GM18907 (cell line): ENCODE data around the gene SYDE2.
"Not testable (repeated sequence)": the region's sequence is repeated elsewhere in the genome, so short reads cannot be mapped to it uniquely, and the experiment has no call there.

Source experiments
- ATAC-seq: cut with Tn5 transposase; IDR thresholded peaks from one replicate; pipeline ENCODE4 v1.9.1; 2021; ENCODE audit warnings: mild to moderate bottlenecking, moderate library complexity; ENCODE audit not compliant: unreplicated experiment

SYDE2 gene, protein sequence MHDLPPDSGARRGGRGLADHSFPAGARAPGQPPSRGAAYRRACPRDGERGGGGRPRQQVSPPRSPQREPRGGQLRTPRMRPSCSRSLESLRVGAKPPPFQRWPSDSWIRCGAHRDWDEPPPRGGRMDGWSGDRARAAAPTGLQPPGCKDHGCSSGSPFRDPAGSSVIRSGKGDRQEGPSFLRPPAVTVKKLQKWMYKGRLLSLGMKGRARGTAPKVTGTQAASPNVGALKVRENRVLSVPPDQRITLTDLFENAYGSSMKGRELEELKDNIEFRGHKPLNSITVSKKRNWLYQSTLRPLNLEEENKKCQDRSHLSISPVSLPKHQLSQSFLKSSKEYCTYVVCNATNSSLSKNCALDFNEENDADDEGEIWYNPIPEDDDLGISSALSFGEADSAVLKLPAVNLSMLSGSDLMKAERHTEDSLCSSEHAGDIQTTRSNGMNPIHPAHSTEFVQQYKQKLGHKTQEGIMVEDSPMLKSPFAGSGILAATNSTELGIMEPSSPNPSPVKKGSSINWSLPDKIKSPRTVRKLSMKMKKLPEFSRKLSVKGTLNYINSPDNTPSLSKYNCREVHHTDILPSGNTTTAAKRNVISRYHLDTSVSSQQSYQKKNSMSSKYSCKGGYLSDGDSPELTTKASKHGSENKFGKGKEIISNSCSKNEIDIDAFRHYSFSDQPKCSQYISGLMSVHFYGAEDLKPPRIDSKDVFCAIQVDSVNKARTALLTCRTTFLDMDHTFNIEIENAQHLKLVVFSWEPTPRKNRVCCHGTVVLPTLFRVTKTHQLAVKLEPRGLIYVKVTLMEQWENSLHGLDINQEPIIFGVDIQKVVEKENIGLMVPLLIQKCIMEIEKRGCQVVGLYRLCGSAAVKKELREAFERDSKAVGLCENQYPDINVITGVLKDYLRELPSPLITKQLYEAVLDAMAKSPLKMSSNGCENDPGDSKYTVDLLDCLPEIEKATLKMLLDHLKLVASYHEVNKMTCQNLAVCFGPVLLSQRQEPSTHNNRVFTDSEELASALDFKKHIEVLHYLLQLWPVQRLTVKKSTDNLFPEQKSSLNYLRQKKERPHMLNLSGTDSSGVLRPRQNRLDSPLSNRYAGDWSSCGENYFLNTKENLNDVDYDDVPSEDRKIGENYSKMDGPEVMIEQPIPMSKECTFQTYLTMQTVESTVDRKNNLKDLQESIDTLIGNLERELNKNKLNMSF

DNA sequence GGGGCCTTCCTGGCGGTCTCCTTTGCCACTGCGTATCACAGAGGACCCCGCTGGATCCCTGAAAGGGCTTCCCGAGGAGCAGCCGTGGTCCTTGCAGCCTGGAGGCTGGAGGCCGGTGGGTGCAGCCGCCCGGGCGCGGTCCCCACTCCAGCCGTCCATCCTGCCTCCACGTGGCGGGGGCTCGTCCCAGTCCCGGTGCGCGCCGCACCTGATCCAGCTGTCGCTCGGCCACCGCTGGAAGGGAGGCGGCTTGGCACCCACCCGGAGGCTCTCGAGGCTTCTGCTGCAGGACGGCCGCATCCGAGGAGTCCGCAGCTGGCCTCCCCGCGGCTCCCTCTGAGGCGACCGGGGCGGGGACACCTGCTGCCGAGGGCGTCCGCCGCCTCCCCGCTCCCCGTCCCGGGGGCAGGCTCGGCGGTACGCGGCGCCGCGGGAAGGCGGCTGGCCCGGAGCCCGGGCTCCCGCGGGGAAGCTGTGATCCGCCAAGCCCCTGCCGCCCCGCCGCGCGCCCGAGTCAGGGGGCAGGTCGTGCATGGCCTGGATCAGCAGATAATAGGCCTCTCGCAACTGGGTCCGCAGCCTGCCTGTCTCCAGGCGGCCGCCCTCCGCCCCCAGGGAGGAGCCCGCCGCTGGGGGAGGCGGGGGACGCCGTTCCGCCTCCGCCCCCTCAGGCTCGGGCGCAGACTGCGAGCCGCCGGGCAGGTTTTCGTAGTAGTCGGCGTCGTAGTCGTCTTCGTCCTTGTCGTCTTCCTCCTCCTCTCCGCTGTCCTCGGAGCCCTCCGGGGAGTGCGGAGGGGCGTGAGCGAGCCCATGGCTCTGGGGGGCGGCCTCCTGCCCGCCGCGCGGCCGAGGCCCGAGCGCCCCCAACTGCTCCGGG lies at the start of gene SYDE2:
TSS of gene SYDE2 (minus strand) at position 554 of the 877 bp plus-strand sequence. CDS start at position 534, 20 bp downstream.
- peak; percentile 82 for ATAC-seq

DNA sequence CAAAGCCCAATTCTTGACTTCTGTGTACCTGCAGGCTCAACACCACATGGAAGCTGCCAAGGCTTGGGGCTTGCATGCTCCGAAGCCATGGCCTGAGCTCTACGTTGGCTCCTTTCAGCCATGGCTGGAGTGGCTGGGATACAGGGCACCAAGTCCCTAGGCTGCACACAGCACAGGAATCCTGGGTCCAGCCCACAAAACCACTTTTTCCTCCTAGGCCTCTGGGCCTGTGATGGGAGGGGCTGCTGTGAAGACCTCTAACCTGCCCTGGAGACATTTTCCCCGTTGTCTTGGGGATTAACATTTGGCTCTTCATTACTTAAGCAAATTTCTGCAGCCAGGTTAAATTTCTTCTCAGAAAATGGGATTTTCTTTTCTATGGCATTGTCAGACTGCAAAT lies 48.2 kb upstream of the SYDE2 start:
- not testable (repeated sequence) for ATAC-seq

DNA sequence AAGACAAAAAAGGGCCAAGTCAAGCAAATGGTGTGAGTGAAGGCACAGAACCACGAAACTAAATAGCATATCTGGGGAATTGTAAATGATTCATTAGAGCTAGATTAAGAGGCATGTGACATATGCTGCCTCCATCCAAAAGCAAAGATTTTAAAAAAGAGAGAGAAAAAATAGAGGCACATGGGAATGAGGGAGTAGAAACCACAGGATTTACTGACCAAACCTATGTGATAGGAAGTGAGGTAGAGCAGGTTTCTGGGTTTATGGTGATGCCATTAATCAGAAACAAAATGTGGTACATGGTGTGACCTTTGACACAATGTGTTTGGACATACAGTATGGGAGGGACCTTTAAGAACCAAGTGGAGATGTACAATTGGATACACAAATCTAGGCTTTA lies 45.1 kb upstream of the SYDE2 start:
- no peak for ATAC-seq

DNA sequence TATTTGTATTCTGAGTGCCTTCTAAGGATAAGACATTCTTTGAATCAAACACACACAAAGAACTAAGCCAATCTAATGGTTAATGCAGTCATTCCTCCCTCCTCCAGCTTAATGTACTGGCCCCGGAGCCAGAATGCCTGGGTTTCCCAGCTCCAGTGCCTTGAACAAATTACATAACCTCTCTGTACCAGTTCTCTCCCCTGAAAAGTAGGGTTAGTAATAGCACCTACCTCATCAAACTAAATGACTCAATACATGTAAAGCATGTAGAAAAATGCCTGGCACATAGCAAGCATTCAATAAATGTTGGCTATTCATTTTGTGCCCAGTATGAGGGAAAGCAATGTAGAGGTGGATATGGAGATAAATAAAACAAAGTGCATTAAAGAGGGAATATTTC lies 44.6 kb upstream of the SYDE2 start:
- ATAC-seq, result no peak

DNA sequence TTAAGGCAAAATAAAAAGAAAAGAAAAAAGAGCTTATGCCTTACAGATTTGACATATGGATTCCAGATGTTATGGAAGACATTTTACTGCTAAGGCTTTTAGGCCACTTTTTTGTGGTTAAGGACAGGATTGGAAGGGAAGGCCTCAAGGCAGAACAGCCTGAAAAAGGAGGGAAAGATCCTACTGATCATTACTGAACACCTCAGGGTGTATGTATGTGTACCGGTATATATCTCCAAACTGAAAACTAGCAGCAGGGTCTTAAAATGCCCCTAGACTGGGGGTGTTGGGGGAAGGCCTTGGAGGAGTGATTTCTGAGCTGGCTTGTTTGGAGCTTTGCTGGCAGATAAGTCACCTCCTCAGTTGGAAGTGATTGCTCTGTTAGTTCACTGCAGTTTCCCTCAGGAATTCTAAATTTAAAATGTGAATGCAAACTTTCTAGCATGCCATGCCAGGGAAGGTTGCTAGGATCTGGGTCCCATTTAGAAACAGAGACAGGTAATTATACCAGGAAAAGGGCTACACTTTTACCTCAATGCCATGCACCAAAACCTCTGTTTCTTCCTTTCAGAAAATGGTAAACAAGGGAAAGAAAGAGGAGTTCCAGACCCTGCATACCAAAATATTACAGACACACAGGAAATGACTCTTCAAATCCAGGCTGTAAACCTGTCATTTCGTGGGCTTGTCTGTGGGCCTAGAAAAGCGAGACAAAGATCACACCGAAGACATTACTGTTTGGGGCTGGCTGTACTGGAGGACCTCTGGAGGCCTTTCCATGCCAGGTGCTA lies 43.6 kb upstream of the SYDE2 start:
- ATAC-seq, result no peak

DNA sequence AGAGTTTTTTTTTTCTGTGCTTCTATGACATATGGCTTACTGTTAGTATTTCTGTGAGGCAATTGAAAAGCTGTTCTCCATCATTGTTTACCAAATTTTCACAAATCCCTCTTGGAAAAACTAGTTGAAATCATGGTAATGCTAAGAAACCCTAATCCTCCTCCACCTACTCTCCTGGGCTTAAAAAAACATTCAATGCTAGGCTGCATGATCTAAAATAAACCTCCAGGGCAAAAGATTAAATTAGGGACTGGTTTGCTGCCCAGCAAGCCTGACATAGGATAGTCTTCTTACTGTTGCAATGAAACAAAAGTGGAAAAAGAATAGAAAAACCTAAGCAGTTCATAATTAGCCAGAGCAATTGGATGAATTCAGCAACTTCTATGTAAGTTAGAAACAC lies 42.6 kb upstream of the SYDE2 start:
- no peak for ATAC-seq

DNA sequence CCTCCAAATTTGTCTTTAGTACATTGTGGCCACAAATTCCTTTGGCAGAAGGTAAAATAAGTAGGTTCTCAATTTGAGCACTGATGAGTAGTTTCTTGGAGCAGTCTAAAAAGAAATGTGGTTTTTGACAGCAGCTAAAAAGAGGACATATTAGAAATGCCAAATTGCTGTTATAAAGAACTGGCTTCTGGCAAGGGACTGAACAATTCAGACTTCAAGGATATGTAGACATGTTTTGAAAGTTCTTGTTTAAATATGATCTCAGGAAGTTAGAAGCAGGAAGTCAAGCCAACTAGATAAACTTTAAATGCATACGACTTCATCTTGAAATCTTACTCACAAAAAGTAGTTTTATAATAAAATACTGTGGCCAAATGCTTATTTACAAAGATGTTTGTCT lies 39.8 kb upstream of the SYDE2 start:
- ATAC-seq, result no peak

DNA sequence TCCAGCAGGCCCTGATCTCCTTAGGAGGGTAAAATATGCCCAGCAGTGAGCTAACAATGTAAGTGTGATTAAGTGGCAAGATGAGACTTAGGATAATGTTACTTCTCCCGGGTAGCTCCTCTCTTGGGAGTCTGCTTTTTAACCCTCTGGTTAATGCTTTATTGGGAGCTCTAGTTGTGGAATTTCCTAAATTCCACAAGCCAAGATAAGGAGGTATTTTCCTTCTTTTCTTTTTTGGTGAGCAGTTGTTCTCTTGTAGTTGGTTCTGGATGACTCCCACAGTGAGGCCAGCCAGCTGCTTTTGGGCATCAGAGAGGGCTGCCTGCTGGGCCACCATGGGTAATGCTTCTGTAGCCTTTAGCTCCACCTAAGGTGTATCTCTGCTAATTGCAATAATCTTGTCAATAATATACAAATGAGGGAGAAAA lies 39.4 kb upstream of the SYDE2 start:
- ATAC-seq, result peak; percentile 71

DNA sequence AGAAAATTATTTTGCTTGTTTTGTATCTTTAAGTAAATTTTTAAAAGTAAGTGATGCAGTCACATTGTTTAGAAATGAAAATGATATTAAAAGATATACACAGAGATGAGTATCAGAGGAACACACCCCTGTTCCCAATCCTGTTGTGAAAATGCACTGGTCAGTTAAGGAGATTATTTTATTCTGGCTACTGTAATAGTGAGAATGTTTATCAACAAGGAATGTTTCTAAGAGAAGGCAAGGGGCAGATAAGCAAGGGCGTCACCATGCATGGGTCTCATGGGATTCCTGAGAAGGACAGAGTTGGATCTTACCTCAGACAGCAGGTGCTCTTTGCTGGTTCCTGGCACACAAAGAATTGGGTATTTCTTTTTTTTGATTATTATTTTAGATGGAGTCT lies 36.8 kb upstream of the SYDE2 start:
- ATAC-seq, result no peak

DNA sequence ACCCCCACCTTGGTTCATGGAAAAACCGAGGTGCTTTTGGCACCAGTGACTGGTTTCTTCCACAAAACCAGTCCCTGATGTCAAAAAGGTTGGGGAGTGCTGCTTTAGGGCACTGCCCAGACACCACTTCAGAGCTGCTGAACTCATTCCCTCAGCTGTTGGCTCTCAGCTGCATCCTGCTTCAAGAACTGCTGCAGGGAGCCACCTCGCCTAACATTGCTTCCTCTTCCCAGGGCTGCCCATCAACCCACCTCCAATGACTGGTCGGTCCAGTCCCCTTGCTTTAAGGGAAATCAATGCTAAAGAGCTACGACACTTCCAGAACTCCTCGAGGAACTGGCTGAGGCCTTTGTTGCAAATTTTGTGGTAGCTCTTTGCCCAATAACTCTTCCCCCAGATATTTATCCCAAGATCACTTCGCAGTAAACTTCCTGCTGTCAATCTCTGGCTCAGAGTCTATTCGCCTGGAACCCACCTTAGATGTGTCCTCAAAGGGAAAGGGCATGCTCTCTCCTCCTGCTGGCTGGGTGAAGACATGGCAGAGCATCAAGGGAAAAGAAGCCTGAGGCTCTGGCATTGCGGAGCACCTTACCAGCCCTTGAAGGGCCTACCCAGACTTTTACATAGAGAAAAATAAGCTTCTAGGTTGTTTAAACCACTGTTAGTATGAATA lies 29.6 kb upstream of the SYDE2 start:
- no peak for ATAC-seq

DNA sequence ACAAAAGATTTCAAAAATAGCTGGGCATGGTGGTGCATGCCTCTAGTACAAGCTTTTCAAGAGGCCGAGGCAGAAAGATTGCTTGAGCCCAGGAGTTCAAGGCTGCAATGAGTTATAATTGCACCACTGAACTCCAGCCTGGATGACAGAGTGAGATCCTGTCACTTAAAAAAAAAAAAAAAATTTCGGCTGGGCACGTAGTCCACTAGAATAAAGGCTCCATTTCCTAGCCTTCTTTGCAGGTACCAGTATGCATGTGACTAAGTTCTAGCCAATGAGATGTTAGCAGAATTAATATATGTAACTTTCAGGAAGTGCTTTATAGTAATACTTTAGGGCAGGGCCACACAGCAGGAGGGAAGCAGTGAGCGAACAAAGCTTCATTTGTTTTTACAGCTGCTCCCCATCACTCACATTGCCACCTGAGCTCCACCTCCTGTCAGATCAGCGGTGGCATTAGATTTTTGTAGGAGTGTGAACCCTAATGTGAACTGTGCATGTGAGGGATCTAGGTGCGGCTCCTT lies 28.8 kb upstream of the SYDE2 start:
- ATAC-seq, result no peak

DNA sequence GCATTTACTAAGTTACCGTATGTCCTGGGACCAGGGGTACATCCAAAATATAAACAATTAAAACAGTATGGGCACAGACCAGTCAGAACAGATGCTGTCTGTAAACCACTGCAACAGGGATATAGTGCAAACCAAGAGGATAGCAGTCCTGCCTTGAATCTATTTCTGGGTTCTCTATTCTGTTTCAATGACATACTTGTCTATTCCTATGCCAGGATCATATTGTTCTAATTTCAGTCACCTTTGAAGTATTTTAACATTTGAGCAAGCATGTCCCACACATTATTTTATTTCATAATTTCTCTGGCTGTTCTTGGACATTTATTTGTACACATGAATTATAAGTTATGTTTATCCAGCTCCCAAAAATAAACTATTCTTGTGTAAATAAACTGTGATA lies 28.2 kb upstream of the SYDE2 start:
- ATAC-seq, result no peak

DNA sequence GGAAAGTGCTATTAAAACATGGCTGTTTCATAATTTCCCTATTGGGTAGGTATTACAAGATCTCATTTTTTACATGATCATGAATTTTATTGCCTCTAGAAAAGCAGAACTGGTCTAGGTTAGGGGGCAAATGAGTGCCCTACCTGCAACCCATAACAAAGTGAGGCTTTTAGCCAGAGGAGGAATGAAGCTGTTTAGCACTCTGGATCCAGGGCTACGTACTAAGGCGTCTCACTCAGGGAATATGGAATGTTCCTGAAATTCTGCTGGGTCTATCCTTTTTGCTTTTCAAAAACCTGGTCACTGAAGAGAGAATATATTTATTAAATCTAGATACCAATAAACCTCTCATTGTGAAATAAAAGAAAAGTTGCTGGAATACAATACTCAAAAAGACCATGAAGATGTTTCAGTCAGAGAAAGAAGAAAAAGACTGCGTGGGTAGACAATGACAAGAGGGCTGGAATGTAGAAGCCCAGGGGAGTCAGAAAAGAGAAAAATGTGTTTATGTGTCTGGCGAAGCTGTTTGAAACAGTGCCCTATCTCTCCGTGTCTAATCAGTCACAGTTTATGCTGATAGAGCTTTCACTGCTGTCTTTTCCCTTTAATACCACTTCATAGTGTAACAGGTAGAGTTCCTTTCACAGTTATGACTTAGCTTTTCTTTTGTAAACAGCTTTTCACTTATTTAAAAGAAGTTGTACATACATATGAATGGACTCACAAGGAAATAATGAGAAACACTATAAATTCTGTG lies 25.0 kb upstream of the SYDE2 start:
- no peak for ATAC-seq

DNA sequence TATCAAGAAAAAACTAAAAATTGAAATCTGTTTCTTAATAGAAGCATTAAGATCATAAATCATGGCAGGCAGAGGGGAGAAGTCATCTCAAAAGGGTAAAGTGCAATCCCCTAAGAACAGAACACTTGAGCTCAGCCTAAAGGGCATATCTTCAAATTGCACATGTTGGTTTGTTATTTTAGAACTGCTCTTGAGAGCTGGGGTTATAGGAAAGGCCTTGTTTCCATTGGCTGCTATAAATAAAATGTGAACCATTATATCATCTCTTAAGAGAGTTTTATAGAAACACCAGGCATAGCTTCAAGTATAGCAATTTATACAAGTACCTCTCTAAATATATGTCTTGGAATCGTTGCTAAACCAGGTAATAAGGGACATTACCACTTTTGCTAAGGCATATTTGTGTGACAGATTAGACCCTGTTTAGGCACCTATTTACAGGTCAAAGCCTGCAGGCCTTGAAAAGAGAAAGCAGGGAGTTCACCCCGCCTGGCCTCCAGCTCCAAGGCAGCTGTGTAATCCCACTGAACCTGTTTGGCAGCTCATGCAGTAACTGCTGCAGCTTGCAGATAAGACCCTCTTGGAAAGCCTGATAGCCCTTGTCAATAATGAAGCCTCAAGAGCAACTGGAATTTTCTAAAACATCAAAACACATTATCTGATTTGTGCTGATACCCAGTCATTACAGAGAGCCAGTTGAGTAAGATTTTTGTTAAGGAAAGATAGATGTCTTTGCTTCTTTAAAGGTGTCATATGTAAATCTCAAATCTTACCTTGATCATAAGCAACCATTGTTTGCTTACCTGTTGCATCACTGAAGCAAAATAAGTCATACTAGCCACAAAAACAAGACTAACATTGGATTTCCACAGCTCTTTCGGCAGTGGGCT lies 24.2 kb upstream of the SYDE2 start:
- no peak for ATAC-seq

DNA sequence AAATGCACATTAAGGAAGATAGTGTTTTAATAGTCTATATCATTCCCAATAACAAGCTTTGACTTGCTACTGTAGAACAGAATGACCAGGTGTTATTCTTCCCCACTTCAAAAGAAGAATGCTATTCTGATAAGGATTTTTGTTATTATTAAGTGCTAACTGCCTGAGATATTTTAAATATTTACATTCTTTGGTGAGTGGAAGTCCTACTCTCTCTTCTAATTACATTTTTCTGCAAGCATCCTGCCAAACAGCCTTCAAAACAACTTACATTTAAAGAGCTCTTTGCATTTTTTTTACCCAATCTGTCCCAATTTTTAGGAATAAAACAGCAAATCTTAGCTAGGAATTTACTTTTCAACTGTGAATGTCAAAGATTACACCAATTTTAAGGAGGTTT lies 23.5 kb upstream of the SYDE2 start:
- ATAC-seq, result no peak

DNA sequence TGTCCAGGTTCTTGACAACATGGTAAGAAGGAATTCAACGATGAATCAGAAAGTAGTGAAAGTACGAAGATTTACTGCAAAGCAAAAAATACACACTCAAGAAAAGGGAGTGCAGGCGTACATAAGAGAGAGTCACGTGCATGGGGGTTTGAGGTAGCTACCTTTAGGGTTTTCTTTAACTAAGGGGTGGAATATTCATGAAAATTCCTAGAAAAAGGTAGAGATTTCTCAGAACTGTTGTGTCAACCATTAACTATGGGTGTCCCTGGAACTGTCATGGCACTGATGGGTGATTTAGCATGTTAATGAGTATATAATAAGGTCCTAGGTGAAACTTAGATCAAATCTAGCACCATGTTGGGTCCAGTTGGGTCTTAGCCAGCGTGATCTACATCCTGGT lies 22.5 kb upstream of the SYDE2 start:
- no peak for ATAC-seq

DNA sequence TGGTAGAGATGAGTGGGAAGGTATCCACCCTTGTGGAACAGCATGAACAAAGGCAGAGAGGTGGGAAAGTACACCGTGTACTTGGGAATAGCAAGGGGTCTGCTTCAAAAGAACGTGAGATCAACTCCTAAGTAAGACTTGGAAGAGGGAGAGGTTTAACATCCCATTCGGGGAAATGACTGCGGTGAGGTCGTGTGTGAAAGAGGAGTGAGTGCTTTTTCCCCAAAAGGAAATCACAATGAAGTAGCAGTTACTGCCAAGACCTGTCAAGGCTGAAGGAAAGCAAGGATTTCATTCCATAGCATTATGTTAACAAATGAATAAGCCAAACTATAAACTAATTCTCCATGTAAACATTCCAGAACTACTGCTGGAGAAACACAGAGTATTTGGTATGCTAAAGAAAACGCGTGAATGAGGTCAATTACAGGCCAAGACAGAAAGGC lies 20.0 kb upstream of the SYDE2 start:
- ATAC-seq, result no peak
